WERI-Rb-1 (cell line): ENCODE measurements around the gene MLF2.

Experiments
- DNase-seq: peaks from one replicate; pipeline ENCODE4 v3.0.0-alpha.2; 2020
- H3K27ac ChIP-seq: fragments of 250-450 bp; sonication (Bioruptor Pico); 2 replicates; pipeline ENCODE4 v1.5.1; 2020; ENCODE audit warnings: mild to moderate bottlenecking, moderate library complexity
- H3K27me3 ChIP-seq: fragments of 250-450 bp; sonication (Bioruptor Pico); 2 replicates; pipeline ENCODE4 v1.5.1; 2021; ENCODE audit warnings: mild to moderate bottlenecking, low read depth, moderate library complexity; ENCODE audit not compliant: insufficient read depth, severe bottlenecking
- H3K36me3 ChIP-seq: fragments of 250-450 bp; sonication (Bioruptor Pico); 2 replicates; pipeline ENCODE4 v1.5.1; 2020; ENCODE audit warnings: mild to moderate bottlenecking, moderate library complexity
- H3K4me3 ChIP-seq: 2 replicates; pipeline ENCODE4 v1.5.1; 2011; ENCODE audit warnings: low read depth, mild to moderate bottlenecking, control low read depth, low read length
- H3K9me3 ChIP-seq: fragments of 250-450 bp; sonication (Bioruptor Pico); 2 replicates; pipeline ENCODE4 v1.5.1; 2021; ENCODE audit warnings: mild to moderate bottlenecking, moderate library complexity; ENCODE audit not compliant: severe bottlenecking
- TF ChIP-seq, protein P1 (sequence below): IDR thresholded peaks from 2 replicates; pipeline ENCODE4 v1.5.1; 2011; ENCODE audit warnings: low read depth, mild to moderate bottlenecking, control low read depth, inconsistent platforms, low read length

The MLF2 gene

GRCh38 chr12:6735448-6736191 is 17.3 kb downstream of the MLF2 start:
- DNase-seq = peak; percentile 72
- no peaks in the 10 kb centered on the region for H3K27me3 ChIP-seq
- H3K9me3 ChIP-seq = no peaks in the 10 kb centered on the region
- H3K36me3 ChIP-seq = peaks cover 9% of the 10 kb centered on the region
- peak overlapping the region; percentile 60 for H3K27ac ChIP-seq
- TF ChIP-seq, protein P1, sequence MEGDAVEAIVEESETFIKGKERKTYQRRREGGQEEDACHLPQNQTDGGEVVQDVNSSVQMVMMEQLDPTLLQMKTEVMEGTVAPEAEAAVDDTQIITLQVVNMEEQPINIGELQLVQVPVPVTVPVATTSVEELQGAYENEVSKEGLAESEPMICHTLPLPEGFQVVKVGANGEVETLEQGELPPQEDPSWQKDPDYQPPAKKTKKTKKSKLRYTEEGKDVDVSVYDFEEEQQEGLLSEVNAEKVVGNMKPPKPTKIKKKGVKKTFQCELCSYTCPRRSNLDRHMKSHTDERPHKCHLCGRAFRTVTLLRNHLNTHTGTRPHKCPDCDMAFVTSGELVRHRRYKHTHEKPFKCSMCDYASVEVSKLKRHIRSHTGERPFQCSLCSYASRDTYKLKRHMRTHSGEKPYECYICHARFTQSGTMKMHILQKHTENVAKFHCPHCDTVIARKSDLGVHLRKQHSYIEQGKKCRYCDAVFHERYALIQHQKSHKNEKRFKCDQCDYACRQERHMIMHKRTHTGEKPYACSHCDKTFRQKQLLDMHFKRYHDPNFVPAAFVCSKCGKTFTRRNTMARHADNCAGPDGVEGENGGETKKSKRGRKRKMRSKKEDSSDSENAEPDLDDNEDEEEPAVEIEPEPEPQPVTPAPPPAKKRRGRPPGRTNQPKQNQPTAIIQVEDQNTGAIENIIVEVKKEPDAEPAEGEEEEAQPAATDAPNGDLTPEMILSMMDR = peak; percentile 81
- H3K4me3 ChIP-seq = no peak overlapping the region

- no peak overlapping the region for H3K27ac ChIP-seq
- DNase-seq = peak; percentile 34
- H3K9me3 ChIP-seq = no peaks in the 10 kb centered on the region
- no peak overlapping the region for H3K4me3 ChIP-seq
- TF ChIP-seq, protein P1 = no peak
- H3K36me3 ChIP-seq = peaks cover 14% of the 10 kb centered on the region
- H3K27me3 ChIP-seq = no peaks in the 10 kb centered on the region
Observed at GRCh38 chr12:6734506-6735387, 18.2 kb downstream of the MLF2 start.

DNA sequence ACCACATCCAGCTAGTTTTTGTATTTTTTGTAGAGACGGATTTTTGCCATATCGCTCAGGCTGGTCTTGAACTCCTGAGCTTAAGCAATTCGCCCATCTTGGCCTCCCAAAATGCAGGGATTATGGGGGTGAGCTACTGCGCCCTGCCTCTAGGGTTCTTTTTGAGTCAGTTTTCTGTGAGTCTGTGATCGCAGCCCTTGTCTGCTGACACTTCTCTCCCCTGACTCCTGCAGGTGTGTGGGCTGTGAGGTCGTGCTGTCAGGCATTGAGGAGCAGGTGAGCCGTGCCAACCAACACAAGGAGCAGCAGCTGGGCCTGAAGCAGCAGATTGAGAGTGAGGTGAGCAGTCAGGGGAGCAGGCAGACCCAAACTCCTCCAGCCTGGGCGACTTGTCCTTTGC is 22.8 kb downstream of the MLF2 start:
- TF ChIP-seq, protein P1 = no peak
- no peaks in the 10 kb centered on the region for H3K27me3 ChIP-seq
- no peak overlapping the region for H3K27ac ChIP-seq
- DNase-seq = no peak
- peaks cover 28% of the 10 kb centered on the region for H3K36me3 ChIP-seq
- no peaks in the 10 kb centered on the region for H3K9me3 ChIP-seq
- H3K4me3 ChIP-seq = no peak overlapping the region

GRCh38 chr12:6729186-6729585 is 23.8 kb downstream of the MLF2 start:
- H3K27me3 ChIP-seq = no peaks in the 10 kb centered on the region
- peaks cover 28% of the 10 kb centered on the region for H3K36me3 ChIP-seq

DNA sequence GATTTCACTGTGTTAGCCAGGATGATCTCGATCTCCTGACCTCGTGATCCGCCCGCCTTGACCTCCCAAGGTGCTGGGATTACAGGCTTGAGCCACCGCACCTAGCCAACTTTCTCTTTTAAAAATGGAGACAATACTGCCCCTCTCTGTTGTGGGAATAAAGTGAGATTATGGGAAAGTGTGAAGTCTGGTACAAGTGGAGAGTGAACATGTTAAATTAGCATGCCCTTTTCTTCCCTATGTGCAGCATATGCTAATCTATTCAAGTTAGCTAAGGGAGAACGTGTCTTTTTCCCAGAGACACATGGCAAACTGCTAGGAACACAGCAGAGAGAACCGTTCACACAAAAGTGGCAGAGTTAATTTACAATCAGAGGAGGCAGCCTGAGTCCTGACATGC is 27.6 kb downstream of the MLF2 start:
- Histone ChIP-seq H3K27ac (no peak overlapping the region), H3K9me3 (no peaks in the 10 kb centered on the region), H3K4me3 (no peak overlapping the region), H3K27me3 (no peaks in the 10 kb centered on the region), H3K36me3 (peaks cover 16% of the 10 kb centered on the region)
- TF ChIP-seq, protein P1 = no peak
- DNase-seq = no peak

More at GRCh38 chr12:6729186-6729585, 23.8 kb downstream of the MLF2 start:
- no peak overlapping the region for H3K27ac ChIP-seq
- TF ChIP-seq, protein P1 = no peak
- no peak for DNase-seq
- H3K4me3 ChIP-seq = no peak overlapping the region
- H3K9me3 ChIP-seq = no peaks in the 10 kb centered on the region
